Stimulated activated CD4-positive, alpha-beta T cell treated with anti-CD3 and anti-CD28 coated beads, Interleukin-12 subunit alpha, Interleukin-12 subunit beta, amount 100 ng/mL, for 48 hours (primary cell): Measurements from ENCODE around the gene WFDC6.

ENCODE experiments used
- DNase-seq, 3 donors: peaks; one replicate each; pipeline ENCODE4 v3.0.0-alpha.2; 2020; ENCODE audit warnings: low read depth in 2 of 3, low spot score in 1 of 3

WFDC6 gene

DNA sequence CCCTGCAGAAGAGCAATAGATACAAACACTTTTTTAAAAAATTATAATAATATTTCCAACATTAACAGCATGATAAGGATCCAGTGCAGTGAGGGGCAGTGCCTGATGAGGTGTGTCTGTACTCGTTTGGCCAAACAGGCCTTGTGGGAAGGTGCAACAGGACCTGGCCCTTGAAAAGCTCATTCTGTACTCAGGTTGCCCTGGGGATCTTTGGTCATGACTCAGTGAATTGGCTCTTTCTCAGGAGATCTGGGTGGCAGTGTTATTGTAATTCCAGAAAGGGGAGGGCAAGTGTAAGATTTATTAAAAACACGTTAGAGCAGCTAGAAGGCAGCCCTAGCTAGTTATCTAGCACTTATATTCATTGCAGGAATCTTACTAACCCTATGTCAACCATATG is 21.0 kb downstream of the WFDC6 start:
- no peak for DNase-seq

DNA sequence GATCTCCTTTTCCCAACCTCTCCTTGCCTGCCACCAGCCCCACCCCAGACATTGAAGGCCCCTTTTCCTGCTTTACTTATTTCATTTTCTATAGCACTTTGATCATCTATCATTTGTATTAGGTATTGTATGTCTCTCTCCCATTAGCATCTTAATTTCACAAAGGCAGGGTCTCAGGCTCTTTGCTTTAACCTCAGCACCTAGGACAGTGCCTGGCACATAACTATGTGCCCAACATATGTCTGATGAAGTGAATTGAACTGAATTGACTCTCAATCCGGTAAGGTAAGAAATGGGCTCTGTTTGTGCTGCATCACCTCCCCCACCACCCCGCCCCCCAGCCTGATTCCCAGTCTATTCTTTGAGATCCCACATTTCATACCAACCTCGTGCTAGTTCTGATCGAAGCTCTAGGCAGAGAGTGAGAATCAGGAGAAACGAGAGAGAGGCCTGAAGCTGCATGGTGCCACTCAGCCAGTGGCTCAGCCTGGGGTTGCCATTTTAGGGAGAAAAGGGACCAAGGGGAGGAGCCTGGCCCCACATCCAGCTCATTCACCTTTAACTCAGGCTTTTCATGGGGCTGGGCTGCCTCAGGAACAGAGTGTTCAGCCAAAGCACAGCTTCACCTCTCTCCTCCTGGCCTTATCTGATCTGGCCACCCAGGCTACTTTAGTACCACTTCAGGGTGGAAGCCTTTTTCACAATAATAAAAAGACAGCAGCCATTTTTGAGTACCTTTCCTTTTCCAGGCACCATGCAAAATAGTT is 24.0 kb downstream of the WFDC6 start, which contains the start of gene SPINT3:
Gene SPINT3 (minus strand): TSS at position 476 of the 767 bp plus-strand sequence. CDS start 14 bp downstream, at position 462.
- no peak for DNase-seq

DNA sequence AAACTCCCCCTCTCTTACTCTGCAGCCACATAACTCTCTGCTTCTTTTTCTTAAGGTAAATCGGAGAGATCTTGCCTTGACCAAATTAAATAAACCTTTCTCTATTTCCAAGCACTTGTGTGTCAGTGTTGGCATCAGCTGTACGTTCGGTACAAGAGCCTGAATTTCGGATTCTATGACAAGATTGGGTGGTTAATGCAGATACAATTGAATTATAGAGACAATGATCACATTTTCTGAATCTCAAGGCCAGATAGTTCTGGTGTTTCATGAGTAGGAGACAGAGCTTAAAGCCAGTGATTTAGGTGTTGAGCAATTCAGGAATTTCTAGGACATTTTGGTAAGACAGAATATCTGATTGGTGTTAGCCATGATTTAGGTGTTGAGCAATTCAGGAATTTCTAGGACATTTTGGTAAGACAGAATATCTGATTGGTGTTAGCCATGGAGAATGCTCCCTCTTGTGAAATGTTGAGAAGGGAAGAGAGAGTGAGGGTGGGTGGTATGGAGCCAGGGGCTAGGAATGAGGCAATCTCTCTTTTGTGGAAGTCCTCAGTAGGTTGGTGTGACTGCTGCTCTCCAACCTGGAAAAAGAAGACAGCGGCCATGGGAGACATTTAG is 28.9 kb downstream of the WFDC6 start:
- DNase-seq, result no peak

DNA sequence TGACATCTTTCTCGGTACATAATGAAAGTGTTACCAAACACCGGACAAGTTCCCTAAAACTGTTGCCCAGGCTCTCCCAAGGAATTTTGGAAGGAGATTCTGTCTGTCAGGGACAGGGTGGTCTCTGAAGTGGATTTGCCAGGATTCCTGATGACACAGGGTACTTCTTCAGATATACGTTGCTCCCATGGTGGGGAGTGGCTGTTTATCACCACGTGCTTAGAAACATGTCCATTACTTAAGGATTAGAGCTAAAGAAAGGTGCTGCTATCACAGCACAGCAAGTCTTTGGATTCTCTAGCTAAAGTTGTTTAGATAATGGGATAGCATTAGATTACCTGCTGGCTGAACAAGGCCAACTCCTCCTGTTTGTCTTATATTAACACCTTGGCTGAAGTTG is 30.2 kb downstream of the WFDC6 start:
- DNase-seq, result no peak

DNA sequence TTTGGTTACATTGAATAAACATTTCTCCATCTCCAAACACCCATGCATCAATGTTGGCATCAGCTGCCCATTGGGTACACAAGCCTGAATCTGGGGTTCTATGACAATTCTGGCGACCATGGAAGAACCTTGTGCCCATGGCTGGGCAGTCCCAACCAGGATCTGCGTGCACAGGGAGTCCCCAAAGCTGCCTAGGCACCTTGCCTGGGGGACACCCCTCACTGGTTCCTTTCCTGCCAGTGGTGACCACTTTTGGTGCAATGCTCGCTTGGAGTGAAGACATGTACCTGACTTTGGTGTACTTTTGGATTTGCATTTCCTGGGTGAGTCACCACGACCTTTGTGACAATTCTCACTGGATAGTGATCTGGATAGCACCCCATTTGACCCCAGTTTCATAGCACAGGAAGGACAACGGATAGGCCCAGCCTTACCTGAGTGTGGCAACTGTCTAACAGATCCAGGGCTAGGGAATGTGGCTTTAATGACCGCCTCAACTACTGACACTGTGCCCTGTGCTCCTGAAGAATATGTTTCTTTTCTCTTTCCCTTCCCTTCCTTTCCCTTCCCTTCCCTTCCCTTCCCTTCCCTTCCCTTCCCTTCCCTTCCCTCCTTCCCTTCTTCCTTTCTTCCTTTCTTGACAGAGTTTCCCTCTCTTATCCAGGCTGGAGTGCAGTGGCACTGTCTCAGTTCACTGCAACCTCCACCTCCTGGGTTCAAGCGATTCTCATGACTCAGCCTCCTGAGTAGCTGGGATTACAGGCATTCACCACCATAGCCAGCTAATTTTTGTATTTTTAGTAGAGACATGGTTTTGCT is 31.0 kb downstream of the WFDC6 start:
- DNase-seq, result no peak

DNA sequence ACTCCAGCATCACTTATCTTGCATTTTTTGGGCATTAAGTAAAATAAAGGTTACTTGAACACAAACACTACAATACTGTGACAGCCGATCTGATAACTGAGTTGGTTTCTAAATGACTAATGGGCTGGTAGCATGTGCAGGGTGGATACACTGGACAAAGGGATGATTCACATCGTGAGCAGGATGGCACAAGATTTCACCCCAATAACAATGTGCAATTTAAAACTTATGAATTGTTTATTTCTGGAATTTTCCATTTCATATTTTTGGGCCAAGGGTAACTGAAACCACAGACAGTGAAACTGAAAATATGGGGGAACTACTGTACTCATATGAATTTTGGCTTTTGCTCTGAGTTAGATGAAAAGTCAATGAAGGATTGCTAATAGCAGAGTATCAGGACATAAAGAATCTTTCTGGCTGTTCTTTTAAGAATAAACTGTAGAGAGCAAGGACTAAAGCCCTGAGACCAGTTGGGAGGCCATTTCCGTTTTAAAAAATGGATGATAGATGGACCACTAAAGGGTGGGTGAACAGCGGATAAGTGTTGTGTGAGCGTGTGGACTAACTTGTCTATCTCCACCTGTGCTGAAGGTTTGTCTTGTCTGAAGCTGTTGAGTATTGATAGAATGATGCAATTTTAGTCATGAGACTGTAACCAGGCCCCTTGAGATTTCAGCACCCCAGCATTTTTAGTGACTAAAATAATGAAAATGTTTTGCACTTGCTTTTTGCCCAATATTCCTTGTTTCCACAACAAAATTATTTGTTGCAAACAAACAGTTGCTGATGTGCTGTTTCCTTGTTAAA is 32.1 kb downstream of the WFDC6 start:
- DNase-seq, result no peak

DNA sequence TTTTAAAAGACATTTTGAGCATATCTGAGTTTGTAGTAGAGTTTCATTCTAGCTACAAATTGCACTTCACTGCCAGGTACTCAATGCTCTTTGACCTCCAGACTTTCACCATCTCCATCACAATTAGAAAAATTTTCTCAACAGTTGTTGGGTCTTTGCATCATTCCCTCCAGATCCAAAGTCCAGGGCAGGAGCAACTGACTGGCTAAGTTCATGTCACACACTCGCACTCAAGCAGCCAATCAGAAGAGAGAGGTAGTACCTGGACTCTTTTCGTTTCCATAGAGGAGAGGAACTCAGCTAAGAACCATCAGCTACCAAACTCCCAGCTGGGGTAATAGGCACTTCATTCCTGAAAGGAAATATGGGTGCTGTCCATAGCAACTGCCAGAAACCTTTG is 32.9 kb downstream of the WFDC6 start:
- DNase-seq, result no peak

DNA sequence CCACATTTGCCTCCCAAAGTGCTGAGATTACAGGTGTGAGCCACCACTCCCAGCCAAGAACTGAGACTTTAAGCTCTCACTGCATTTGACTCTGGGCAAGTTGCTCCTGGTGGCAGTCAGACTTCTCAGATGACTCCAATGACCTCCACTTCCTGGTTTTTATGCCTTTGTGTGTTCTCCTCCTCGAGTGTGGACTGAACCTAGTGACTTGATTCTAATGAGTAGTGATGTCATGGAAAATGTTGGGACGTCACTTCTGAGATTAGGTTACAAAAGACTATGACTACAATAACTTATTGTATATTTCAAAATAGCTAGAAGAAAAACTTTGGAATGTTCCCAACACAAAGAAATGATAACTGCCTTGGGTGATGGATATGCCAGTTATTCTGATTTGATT is 35.9 kb downstream of the WFDC6 start:
- no peak for DNase-seq

DNA sequence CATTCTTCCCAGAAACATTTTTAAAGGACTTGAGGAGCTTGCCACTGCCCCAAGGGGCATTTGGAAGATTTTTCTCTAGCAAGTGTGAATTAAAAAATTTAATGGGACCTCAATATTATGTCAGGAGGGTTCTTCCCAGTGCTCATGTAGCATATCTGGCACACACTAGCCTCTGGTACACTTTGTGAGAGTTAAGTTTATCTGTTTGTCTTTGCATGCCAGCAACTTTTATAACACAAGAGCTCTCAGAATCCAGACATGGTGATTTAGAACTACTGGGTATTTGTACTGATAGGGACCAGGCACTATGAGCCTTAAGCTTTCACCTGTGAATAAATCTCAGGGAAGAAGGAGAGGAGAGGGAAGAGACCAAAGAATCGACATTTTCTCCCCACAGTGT is 36.7 kb downstream of the WFDC6 start:
- no peak for DNase-seq

DNA sequence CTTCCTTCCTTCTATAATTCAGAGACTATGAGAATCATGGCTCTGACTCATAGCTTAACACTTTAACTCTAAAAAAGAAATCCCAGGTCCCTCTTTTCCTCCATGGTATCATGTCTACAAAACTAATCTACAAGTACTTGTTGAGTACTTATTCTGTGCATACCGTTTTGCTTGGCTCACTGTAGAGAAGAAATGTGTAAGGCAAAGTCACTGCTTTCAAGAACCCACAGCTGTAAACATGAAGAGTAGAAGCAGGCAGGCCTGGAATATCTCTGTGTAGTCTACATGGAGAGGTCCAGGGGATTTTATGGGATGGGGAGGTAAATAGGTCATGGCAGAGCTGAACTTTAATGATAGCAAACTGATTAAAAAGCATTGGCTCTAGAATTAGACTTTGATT is 37.7 kb downstream of the WFDC6 start:
- no peak for DNase-seq

DNA sequence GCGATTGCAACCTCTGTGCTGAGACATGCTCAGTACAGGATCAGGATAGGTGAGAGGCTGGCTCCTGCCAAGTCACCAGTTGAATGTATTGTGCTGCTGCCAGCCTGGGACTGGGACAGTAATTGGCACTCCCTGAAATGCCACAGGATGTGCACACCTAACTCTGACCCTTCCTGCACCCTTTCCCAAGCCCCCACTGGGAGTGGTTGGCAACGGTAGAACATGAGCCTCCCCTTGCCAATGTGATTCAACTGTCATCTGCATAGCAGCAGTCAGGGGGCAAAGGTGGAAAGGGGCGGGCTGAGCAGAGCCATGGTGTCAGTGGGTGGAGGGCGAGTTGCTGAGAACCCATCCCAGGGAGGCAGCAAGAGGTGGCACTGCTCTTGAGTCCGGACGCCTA is 39.3 kb downstream of the WFDC6 start:
- no peak for DNase-seq

DNA sequence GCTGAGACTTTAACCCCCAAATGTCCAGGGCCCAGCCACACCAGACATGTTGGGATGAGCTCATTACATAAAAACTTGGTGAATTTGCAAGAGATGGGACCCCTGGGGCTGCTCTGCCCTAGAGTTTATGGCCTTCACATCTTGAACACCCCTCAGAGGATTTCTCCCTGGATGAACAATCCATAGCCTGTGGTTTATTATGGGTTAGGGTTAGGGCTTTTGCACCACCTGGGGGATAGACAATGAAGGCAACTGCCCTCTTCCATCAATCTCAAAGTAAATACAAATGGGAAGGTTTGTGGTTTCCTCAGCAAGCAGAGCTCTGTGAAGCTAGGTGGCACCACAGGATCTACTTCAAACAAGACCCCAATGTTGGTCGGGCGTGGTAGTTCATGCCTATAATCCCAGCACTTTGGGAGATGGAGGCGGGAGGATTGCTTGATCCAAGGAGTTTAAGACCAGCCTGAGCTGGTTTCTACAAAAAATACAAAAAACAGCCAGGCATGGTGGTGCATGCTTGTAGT is 41.2 kb downstream of the WFDC6 start:
- no peak for DNase-seq

DNA sequence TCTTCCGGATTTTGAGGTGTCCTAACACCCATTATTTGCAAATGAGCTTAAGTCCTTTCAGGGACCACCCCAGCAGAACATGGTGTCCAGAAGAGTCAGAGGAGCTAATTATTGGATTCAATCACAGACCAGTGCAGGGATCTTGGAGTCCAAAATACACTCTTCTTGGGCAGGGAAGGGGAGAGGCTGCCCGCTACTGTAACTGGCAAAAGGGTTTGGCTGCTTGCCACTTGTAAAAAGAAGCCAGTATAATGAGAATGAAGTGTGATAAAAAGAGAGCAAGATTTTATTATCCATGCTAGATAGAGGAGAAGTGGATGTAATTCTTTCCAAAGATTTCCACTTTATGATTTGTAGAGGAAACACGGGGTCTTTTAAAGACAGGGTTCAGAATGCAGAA is 43.1 kb downstream of the WFDC6 start:
- no peak for DNase-seq

DNA sequence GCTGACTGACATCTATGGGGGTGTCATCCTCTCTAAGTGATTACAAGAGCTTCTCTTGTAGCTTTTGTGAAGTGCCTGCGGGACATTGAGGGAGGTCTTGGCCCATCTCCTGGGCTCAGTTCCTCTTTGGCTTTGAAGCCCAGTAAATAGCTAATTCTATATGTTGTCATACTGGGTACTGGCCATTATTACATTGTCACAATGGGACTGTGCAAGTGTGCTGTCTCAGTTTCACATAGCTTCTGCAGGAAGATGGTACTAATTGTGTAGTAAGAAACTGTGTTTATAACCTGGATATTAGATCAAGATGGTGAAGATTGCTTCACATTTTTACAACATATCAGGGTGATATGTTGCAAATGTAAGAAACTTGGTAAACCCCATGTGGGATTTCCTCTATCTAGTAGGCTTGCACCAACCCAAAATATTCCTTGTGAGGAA is 43.8 kb downstream of the WFDC6 start:
- no peak for DNase-seq

DNA sequence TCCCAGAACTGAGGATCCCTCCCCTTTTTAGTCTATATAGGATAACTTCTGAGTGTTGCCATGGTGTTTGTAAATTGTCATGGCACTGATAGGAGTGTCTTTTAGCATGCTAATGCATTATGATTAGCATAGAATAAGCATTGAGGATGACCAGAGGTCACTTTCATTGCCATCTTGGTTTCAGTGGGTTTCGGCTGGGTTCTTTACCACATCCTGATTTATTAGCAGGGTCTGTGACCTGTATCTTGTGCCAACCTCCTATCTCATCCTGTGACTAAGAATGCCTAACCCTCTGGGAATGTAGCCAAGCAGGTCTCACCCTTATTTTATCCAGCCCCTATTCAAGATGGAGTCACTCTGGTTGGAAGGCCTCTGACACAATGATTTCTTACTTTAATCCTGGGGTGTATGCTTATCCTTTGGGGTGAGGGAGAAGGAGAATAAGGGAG is 50.2 kb downstream of the WFDC6 start:
- DNase-seq, result no peak

DNA sequence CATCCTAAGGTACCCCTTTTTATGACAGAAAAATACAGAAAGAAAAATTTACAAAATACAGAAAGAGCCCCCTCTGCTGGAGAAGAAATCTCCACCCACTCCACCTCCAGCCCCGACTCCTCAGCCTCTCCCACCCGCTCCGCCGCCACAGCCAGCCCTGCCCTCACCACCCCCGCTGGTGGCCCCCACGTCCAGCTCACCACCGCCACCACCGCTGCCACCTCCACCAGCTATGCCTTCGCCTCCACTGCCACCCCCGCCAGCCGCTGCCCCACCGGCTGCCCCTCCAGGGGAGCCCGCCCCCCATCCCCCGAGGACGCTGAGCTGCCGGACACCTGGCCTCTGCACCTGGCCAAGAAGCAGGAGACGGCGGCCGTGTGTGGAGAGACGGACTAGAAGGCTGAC is 52.0 kb downstream of the WFDC6 start:
- DNase-seq, result no peak

DNA sequence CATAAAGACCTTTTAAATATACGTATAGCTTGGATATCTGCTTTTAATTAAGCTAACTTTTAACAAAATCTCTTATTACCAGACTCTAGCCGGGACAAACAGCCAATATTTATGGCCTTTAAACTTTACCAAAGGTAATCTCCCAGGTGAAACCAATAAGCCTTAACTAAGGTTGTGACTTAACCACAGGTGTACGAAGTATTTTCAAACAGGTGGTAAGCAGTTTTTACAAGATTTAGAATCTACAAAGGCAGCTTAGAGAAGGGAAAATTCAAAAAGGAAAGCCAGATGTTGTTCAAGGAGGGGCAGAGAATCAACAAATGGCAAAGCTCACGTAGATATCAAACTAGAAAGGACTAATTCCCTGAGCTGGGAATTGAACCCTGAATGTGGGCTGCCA is 53.9 kb downstream of the WFDC6 start:
- DNase-seq, result no peak

DNA sequence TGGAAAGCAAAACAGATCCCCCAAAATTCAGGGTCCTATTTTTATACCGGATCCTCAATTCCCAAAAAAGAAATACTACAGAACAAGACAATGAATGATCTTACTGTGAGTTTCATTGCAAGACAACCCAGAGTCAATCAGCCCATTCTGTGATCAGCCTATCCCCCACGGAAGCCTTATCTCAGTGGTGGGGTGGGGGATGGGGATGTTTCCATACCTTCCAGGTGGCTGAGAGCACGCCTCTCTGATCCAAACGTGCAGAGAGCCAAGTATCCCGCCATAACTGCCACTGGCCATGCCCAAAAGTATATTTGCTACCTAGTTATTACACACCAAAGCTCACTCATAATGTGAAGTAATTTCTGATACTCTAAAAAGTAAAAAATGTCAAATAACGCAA is 54.6 kb downstream of the WFDC6 start:
- DNase-seq, result no peak
